Vagina (tissue), 2 donors: ENCODE measurements around the gene MILR1.

ENCODE experiments used
- CTCF ChIP-seq, 3 experiments: fragments of 450-650 bp in 2 of 3; fragments of 200-600 bp in 1 of 3; sonication (generic) in 1 of 3; IDR thresholded peaks; one replicate each; pipeline ENCODE4 v1.5.1; 2017 to 2019; ENCODE audit warnings: antibody characterized with exemption in 3 of 3, mild to moderate bottlenecking in 2 of 3, moderate library complexity in 2 of 3
- POLR2A ChIP-seq, 2 donors: fragments of 450-650 bp; IDR thresholded peaks; one replicate each; pipeline ENCODE4 v1.6.1; 2017; ENCODE audit warnings: antibody characterized with exemption in 2 of 2, mild to moderate bottlenecking in 2 of 2, moderate library complexity in 2 of 2
- POLR2AphosphoS5 ChIP-seq, 2 donors: sonication (generic); formaldehyde crosslinking; IDR thresholded peaks; one replicate each; pipeline ENCODE4 v1.9.0; 2017; ENCODE audit warnings: antibody characterized with exemption in 2 of 2, mild to moderate bottlenecking in 2 of 2, low read depth in 1 of 2; ENCODE audit not compliant: insufficient read depth in 1 of 2

GRCh38 chr17:64502809-64503208, 53.9 kb downstream of the MILR1 start:
- TF ChIP-seq POLR2A (IDR thresholded peaks at IDR 0.05), result no peak
- no peak for TF ChIP-seq CTCF (IDR thresholded peaks at IDR 0.05)
- TF ChIP-seq POLR2AphosphoS5 (IDR thresholded peaks at IDR 0.05; ENCODE audit: insufficient read depth in 1 of 2, low read depth in 1 of 2), result no peak
